ENCODE data around the gene HYAL3.

The HYAL3 gene

DNA sequence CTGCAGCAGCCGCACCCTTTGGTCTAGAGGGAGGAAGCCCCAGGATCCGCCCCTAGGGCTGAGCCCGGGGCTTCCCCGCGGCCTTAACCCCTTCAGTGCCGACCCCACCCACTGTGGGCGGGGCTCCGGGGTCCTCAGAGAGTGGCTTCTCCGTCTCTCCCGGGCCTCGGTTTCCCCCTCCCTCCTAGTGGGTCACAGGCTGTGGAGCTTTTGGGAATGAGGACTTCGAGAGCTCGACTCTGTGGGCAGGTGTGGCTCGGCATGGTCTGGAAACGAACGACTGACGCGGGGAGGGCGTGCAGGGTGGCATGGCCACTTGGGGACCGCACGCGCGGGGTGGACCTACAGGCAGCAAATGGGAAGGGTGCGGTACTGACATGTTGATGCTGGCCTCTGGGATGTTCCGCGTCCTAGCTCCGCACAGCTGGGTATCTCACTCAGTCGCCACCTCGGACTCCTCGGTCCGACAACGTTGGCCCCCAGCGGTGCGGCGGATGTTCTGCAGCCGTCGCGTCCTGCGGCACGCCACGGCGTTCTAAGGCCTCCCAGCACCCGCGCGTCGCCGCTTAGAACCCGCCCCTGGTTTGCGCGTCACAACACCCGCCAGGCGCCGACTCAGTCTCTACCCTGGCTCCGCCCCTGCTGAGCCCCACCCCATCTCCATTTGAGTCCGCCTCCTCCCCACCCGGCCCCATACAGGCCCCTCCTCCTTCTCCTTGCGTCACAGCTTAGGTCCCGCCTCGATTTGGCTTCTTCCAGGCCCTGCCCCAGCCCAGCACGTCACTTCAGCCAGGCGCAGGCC lies at the start of gene HYAL3, which contains the start of gene NAA80:
HYAL3 (minus strand) TSS at position 570 of the 802 bp plus-strand sequence. CDS start 3,803 bp downstream, outside the sequence.
NAA80 (minus strand) TSS at position 570 of the 802 bp plus-strand sequence. CDS start 1,942 bp downstream, outside the sequence.
- DNase-seq (ENCODE audit: extremely low read depth in 1 of 2, low read depth in 1 of 2) = peak; percentile 98

- peak in 1 of 2 donors; percentile 61 for DNase-seq (ENCODE audit: extremely low read depth in 1 of 2, low read depth in 1 of 2)
Observed at GRCh38 chr3:50347187-50347813, 48.1 kb upstream of the HYAL3 start.

GRCh38 chr3:50345586-50346234 lies 46.5 kb upstream of the HYAL3 start, which contains the start of gene ZMYND10:
TSS of gene ZMYND10 (minus strand) at chr3:50345732. CDS start at chr3:50345579, 153 bp downstream.
- peak; percentile 52 for DNase-seq (ENCODE audit: extremely low read depth in 1 of 2, low read depth in 1 of 2)

DNA sequence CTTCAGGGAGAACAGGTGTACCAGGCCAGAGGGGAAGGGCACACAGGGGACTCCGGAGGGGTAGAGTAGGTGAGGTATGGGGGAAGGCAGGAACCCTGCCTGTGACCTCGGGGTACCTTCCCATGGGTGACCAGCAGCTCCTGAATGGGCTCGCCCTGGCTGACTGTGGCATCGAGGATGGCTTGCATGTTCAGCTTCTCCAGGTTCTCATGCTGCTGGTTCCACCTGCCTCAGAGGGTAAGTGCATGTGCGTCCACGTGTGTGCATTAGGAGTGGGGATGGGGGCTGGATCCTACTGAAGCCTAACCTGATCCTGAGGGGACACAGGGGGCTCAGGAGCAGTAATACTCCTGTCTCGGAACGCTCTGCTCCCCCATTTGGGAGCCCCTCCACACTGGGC lies 45.8 kb upstream of the HYAL3 start:
- DNase-seq (ENCODE audit: extremely low read depth in 1 of 2, low read depth in 1 of 2) = no peak

DNA sequence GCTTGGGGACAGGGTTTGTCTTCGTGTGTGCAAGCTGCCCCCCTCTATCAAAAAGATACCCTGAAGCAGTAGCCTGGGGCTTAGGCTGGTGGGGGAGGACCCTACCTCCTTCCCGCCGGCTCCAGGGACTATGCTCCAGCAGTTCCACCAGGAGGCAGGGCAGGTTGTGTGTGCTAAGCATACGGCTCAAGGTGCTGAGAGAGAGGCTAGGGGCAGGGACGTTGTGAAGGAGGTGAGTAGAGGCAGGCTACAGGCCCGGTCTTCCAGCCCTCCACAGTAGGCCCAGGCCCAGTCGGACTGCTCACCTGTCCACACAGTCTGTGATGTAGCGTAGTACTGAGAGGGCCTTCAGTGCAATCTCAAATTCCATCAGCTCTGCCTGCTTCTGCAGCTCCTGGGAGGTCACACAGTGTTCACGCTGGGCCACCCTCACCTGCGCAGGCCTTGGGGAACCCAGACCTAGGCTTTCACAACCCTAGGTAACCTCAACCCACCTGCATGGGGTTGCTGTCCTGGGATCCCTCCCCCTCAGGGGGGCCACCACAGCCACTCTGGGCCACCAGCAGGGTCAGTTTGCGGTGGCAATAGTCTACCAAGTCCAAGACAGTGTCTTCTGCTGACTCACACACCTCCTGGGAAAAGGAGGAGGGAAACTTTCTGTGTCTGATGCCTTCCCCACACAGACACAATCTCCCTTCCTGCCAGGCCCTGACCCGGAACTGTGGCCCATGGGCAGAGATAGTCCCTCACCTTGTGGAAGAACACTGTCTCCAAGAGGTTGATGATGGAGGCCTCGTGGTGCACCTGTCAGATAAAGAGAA lies 43.8 kb upstream of the HYAL3 start:
- DNase-seq (ENCODE audit: extremely low read depth in 1 of 2, low read depth in 1 of 2) = no peak

GRCh38 chr3:50341996-50342650 lies 42.9 kb upstream of the HYAL3 start:
- DNase-seq (ENCODE audit: extremely low read depth in 1 of 2, low read depth in 1 of 2) = no peak

DNA sequence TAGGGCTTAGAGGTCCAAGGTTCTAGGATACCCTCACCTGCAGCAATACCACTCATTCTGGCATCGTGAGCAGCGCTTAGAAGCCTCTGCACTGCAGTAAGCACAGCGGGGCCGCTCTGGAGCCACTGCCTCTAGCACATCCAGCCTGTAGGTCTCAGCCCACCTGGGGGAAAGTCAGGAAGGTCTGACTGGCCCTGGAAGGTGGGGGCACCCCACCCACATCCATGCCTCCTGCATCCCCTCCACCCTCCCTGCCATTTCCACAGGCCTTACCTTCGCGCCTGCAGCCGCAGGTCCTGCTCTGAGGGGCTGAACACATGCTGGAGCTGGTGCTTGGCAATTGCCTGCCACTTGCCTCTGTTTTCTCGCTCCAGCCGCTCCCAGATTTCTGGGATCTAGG lies 42.3 kb upstream of the HYAL3 start:
- DNase-seq (ENCODE audit: extremely low read depth in 1 of 2, low read depth in 1 of 2) = no peak

- DNase-seq (ENCODE audit: extremely low read depth in 1 of 2, low read depth in 1 of 2) = peak; percentile 67 to 71
Observed at GRCh38 chr3:50340448-50341329, 41.5 kb upstream of the HYAL3 start, which contains the start of gene RASSF1. TSS of gene RASSF1 (minus strand) at chr3:50340836. CDS start at chr3:50340805, 31 bp downstream.

- DNase-seq (ENCODE audit: extremely low read depth in 1 of 2, low read depth in 1 of 2) = no peak
Observed at GRCh38 chr3:50340147-50340447, 40.9 kb upstream of the HYAL3 start.

DNA sequence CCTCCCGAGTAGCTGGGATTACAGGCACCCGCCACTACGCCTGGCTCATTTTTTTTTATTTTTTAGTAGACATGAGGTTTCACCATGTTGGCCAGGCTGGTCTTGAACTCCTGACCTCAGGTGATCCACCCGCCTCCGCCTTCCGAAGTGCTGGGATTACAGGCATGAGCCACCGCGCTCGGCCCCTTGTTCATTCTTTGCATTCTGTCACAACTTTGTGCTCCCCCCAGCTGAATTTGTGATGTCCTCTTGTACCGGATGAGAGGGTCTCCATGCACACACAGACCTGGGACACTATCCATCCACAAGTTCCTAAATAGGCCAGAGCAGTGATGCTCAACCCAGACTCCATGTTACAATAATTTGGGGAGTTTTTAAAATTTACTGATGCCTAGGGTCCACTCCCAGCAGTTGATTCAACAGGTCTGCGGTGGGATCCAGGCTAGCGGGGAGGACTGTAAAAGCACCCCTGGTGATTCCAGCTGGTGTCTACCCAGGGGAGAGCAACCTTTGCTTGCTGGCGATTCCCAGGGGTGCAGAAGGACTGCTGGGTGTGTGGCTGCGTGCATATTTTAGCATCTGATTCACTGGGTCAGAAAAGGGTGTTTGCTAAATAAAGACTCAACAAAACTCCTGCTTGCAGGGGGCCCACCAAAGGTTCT lies 40.4 kb upstream of the HYAL3 start:
- DNase-seq (ENCODE audit: extremely low read depth in 1 of 2, low read depth in 1 of 2) = no peak

DNA sequence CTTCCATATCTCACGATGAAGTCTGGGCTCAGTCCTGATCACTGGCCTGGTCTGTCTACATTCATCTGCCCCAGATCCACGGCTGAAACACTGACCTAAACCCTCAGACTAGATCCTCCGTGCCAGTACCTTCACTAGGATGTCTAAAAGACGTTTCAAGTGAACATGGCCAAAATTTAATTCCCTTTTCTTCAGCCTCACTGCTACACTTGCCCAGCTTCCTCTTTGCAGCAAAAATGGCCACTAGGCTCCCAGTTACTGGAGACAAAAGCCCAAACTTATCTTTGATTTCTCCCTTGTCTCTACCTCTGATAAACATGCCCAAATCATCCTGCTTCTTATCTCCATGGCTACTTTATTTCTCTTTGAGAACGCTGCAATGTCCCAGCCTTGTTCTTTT lies 39.8 kb upstream of the HYAL3 start:
- DNase-seq (ENCODE audit: extremely low read depth in 1 of 2, low read depth in 1 of 2) = no peak

DNA sequence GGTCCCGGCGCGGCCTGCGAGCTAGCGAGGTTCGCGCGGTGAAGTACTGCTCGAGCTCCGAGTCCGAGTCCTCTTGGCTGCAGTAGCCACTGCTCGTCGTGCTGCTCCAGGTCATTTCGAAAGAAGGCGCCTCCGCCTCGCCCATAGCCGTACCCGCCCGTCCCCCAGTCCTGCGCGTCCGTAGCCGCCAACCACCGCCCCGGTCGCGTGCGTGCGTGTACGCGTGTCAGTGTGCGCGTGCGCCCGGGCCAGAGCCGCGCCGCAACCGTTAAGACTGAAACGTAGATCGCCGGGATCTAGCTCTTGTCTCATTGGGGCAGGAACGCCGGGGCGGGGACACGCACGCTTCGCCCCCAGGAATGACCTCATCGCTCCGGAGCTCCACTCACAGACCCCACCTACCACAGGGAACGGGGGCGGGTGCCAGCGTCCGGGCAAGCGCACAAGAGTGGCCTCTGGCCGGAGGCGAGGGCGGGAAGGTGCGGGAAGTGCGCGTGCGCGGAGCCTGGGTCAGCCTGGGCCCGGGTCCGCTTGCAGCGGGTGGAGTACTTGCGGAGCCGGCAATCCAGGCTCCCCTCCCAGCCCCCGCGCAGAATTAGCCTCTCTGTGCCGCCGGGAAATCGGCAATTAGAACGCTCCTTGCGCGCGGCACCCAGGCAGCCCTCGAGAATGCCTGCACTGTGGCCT lies 38.1 kb upstream of the HYAL3 start:
- DNase-seq (ENCODE audit: extremely low read depth in 1 of 2, low read depth in 1 of 2) = peak; percentile 96 to 99

DNA sequence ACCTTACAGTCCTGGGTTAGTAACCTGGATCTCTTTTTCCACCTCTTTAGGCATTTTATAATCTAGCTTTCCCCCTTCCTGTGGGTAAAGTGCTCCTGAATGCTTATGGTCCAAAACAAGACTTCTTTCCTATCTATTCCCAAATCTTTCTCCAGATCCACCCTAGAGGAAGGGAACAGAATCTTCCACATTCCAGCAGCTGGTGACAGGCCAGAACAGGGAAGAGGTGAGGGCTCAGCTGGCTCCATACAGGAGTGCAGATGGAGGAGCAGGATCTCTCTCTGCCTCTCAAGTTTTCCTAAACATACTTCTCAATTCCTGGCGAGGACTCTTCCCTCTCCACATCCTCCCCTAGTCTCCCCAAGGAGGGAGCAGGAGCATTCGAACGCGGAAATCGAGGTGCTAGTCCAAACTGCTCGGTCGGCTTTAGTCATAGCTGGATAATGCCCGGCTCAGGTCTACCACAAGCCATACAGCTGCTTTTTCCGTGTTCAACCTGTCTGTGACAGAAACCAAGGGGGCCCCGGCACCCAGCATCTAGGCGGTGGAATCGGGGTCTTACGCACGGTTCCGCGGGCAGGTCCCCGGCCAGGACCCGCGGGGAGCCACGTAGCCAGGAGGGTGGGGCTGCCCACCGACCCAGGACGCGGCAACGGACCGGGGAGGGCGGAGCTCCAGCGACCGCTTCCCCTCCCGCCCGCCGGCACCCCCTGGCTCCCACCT lies 37.4 kb upstream of the HYAL3 start:
- peak in 1 of 2 donors; percentile 43 for DNase-seq (ENCODE audit: extremely low read depth in 1 of 2, low read depth in 1 of 2)

GRCh38 chr3:50334339-50335075 lies 35.3 kb upstream of the HYAL3 start:
- no peak for DNase-seq (ENCODE audit: extremely low read depth in 1 of 2, low read depth in 1 of 2)

DNA sequence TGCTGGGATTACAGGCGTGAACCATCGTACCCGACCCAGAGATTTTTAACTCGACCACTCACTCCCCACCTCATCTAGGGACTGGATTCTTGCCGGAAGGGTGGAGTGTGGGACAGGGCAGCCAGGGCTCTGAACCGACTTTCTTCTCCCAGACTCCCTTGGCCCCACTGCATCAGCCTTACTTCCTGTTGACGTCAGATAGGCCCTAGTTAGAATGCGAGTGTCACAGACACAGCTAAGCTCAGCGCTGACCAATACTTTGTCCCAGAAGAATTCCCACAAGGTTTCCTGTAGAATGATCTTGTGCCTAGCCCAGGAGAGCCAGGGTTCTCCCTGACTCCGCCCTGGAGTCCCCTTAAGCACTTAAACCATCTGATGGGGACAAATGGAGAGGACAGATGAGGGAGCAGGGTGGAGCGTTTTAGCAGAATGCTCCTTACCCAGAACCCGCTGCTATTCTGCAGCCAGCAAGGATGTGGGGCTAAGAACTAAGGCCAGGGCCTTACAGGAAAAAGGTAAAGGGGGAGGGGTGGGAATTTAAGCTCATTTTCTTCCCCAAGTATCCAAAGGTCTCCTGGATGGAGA lies 34.6 kb upstream of the HYAL3 start:
- no peak for DNase-seq (ENCODE audit: extremely low read depth in 1 of 2, low read depth in 1 of 2)

- no peak for DNase-seq (ENCODE audit: extremely low read depth in 1 of 2, low read depth in 1 of 2)
Observed at GRCh38 chr3:50331364-50331907, 32.2 kb upstream of the HYAL3 start.

All from stimulated activated CD8-positive, alpha-beta memory T cell treated with anti-CD3 and anti-CD28 coated beads, Interleukin-7, amount 100 ng/mL, for 48 hours (primary cell).